CD4-positive, alpha-beta T cell (primary cell): Measurements from ENCODE around the gene AGBL4. TPM values are rescaled to one million over a fixed set of nuclear protein-coding genes. Genes with fewer than 3 reads are reported as not detected.

ENCODE experiments used
- ATAC-seq: fragments of 200-7000 bp; cut with Tn5 transposase; one replicate; pipeline ENCODE4 v1.10.0; 2022; ENCODE audit warnings: mild to moderate bottlenecking; ENCODE audit not compliant: poor library complexity
- CTCF ChIA-PET: fragments of 350-600 bp; sonication (Branson Sonifier 250); formaldehyde crosslinking; loops from one replicate; lab custom pipeline; 2021; ENCODE audit warnings: antibody characterized with exemption, inconsistent platforms; lab: Charles Lee
- POLR2A ChIA-PET: fragments of 350-600 bp; sonication (Branson Sonifier 250); formaldehyde crosslinking; loops from one replicate; lab custom pipeline; 2021; ENCODE audit warnings: antibody characterized with exemption, inconsistent platforms; lab: Charles Lee
- DNase-seq, 14 experiments: peaks; one replicate each; pipeline ENCODE4 v3.0.0-alpha.2; 2013 to 2020; ENCODE audit warnings: mixed read lengths in 2 of 14
- H3K27ac ChIP-seq, 2 donors: one replicate each; pipeline versions ENCODE4 v1.5.1 to v1.7.0; 2013; ENCODE audit warnings: low read length in 2 of 2, low read depth in 1 of 2, mild to moderate bottlenecking in 1 of 2
- H3K27me3 ChIP-seq, 2 experiments: 1 replicate in 1 of 2; 2 replicates in 1 of 2; pipeline versions ENCODE4 v1.6.1 to v1.7.0; 2013; ENCODE audit warnings: low read length in 2 of 2, control low read depth in 1 of 2, mild to moderate bottlenecking in 1 of 2, moderate library complexity in 1 of 2; ENCODE audit not compliant: insufficient read depth in 2 of 2, control insufficient read depth in 1 of 2
- H3K36me3 ChIP-seq: one replicate; pipeline ENCODE4 v1.6.1; 2013; ENCODE audit warnings: low read length, control low read depth; ENCODE audit not compliant: insufficient read depth
- H3K4me1 ChIP-seq: one replicate; pipeline ENCODE4 v1.6.1; 2013; ENCODE audit warnings: low read length, control low read depth; ENCODE audit not compliant: insufficient read depth
- H3K4me3 ChIP-seq: one replicate; pipeline ENCODE4 v1.5.1; 2013; ENCODE audit warnings: mild to moderate bottlenecking, low read length, moderate library complexity
- H3K9me3 ChIP-seq, 2 experiments: 1 replicate in 1 of 2; 2 replicates in 1 of 2; pipeline versions ENCODE4 v1.6.1 to v1.7.0; 2013; ENCODE audit warnings: low read length in 2 of 2, mild to moderate bottlenecking in 2 of 2, control low read depth in 1 of 2, moderate library complexity in 1 of 2; ENCODE audit not compliant: control insufficient read depth in 1 of 2, insufficient read depth in 1 of 2
- H3K27ac Mint-ChIP-seq: one replicate; pipeline ENCODE4 v1.8.0; 2020; ENCODE audit warnings: mixed read lengths
- H3K27me3 Mint-ChIP-seq: one replicate; pipeline ENCODE4 v1.8.0; 2021; ENCODE audit warnings: mixed read lengths
- H3K36me3 Mint-ChIP-seq: one replicate; pipeline ENCODE4 v1.8.0; 2021; ENCODE audit warnings: low read depth, mixed read lengths
- H3K4me1 Mint-ChIP-seq: one replicate; pipeline ENCODE4 v1.8.0; 2021; ENCODE audit warnings: low read depth, mixed read lengths
- H3K4me3 Mint-ChIP-seq: one replicate; pipeline ENCODE4 v1.8.0; 2020; ENCODE audit warnings: mild to moderate bottlenecking, mixed read lengths
- H3K9me3 Mint-ChIP-seq: one replicate; pipeline ENCODE4 v1.8.0; 2020; ENCODE audit warnings: mixed read lengths
- intact Hi-C, 2 experiments: fragments of 100-400 bp; cut with DNase I in 1 of 2; cut with micrococcal nuclease in 1 of 2; formaldehyde crosslinking; loops; one replicate each; pipeline versions ENCODE4 v1.15.1 to v1.9.0; 2023 to 2025; cut with DNase I, micrococcal nuclease
- total RNA-seq, 174 experiments: library from RNA in 2 of 174; stranded (reverse) in 2 of 174; gene quantifications; one replicate each; pipeline ENCODE4 v1.2.3 and lab custom pipeline; 2021 to 2026
- TF ChIP-seq, protein P1 (sequence below): fragments of 200-600 bp; IDR thresholded peaks from one replicate; pipeline ENCODE4 v1.8.0; 2022; ENCODE audit warnings: antibody characterized with exemption, mild to moderate bottlenecking

Gene AGBL4
- total RNA-seq, 2 experiments from 2014 or later, result 0.11 TPM; not detected in 1

- Histone ChIP-seq H3K4me3 (no peak overlapping the region), H3K9me3 (peaks cover 0 to 5% of the 10 kb centered on the region in 2 experiments), H3K27me3 (peaks cover 0 to 5% of the 10 kb centered on the region in 2 experiments), H3K36me3 (no peaks in the 10 kb centered on the region), H3K27ac (no peak overlapping the region), H3K4me1 (no peaks in the 10 kb centered on the region)
- peaks cover 32% of the 10 kb centered on the region for H3K27me3 Mint-ChIP-seq
- H3K9me3 Mint-ChIP-seq, result no peaks in the 10 kb centered on the region
- DNase-seq, result no peak
- no peak overlapping the region for H3K27ac Mint-ChIP-seq
- TF ChIP-seq, protein P1, sequence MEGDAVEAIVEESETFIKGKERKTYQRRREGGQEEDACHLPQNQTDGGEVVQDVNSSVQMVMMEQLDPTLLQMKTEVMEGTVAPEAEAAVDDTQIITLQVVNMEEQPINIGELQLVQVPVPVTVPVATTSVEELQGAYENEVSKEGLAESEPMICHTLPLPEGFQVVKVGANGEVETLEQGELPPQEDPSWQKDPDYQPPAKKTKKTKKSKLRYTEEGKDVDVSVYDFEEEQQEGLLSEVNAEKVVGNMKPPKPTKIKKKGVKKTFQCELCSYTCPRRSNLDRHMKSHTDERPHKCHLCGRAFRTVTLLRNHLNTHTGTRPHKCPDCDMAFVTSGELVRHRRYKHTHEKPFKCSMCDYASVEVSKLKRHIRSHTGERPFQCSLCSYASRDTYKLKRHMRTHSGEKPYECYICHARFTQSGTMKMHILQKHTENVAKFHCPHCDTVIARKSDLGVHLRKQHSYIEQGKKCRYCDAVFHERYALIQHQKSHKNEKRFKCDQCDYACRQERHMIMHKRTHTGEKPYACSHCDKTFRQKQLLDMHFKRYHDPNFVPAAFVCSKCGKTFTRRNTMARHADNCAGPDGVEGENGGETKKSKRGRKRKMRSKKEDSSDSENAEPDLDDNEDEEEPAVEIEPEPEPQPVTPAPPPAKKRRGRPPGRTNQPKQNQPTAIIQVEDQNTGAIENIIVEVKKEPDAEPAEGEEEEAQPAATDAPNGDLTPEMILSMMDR, result no peak
- H3K36me3 Mint-ChIP-seq, result no peaks in the 10 kb centered on the region
- POLR2A ChIA-PET, result no interaction called here
- CTCF ChIA-PET, result no interaction called here
- H3K4me1 Mint-ChIP-seq, result no peaks in the 10 kb centered on the region
- H3K4me3 Mint-ChIP-seq, result no peak overlapping the region
- ATAC-seq, result no peak
- intact Hi-C loops, result no loop called here
Observed at GRCh38 chr1:48527051-48527450, 1496.7 kb downstream of the AGBL4 start.

- H3K36me3 ChIP-seq, result no peaks in the 10 kb centered on the region
- ChIA-PET CTCF (no interaction called here), POLR2A (no interaction called here)
- no peaks in the 10 kb centered on the region for H3K4me1 ChIP-seq
- H3K27me3 ChIP-seq, result peaks cover 0 to 5% of the 10 kb centered on the region in 2 experiments
- Mint-ChIP-seq H3K9me3 (no peaks in the 10 kb centered on the region), H3K4me3 (no peak overlapping the region), H3K27me3 (peaks cover 31% of the 10 kb centered on the region), H3K27ac (no peak overlapping the region), H3K4me1 (no peaks in the 10 kb centered on the region), H3K36me3 (no peaks in the 10 kb centered on the region)
- ATAC-seq (no peak), DNase-seq (no peak)
- H3K27ac ChIP-seq, result no peak overlapping the region
- intact Hi-C loops, result no loop called here
- TF ChIP-seq, protein P1, result no peak
- H3K4me3 ChIP-seq, result no peak overlapping the region
- H3K9me3 ChIP-seq, result peaks cover 0 to 5% of the 10 kb centered on the region in 2 experiments
Observed at GRCh38 chr1:48526008-48526710, 1497.6 kb downstream of the AGBL4 start.

DNA sequence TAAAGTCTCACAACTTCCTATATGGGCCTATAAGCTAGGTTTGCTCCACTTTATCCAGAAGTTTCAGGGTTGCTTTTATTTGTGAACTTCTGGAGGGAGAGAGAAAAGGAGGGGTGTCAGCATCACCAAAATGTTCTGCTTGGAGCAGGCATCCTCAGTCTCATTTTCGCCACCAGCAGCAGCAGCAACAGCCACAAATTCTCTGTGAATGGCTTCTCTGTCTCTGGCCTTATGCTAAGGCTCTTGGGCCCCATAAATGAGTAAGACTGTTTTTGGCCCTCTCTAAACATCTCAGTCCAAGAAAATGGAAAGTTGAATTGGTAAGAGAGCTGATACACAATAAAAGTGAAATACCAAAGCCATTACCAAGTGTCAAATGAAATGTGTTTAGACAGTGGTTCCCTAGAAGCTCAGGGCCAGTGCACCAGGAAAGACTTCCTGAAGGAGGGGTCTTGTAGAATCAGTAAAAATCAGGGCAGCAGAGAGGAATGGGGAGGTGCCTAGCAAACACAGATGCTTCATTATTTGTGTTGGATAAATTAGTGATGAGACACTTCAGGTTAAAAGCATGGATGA is 1498.8 kb downstream of the AGBL4 start:
- no peaks in the 10 kb centered on the region for H3K9me3 ChIP-seq
- H3K4me3 ChIP-seq, result no peak overlapping the region
- Mint-ChIP-seq H3K9me3 (no peaks in the 10 kb centered on the region), H3K4me3 (no peak overlapping the region), H3K4me1 (no peaks in the 10 kb centered on the region), H3K27me3 (peaks cover 36% of the 10 kb centered on the region), H3K36me3 (no peaks in the 10 kb centered on the region), H3K27ac (no peak overlapping the region)
- TF ChIP-seq, protein P1, result no peak
- no peaks in the 10 kb centered on the region for H3K4me1 ChIP-seq
- ChIA-PET POLR2A (no interaction called here), CTCF (no interaction called here)
- intact Hi-C loops, result no loop called here
- H3K36me3 ChIP-seq, result no peaks in the 10 kb centered on the region
- DNase-seq (no peak), ATAC-seq (no peak)
- H3K27ac ChIP-seq, result no peak overlapping the region
- H3K27me3 ChIP-seq, result peaks cover 0 to 5% of the 10 kb centered on the region in 2 experiments
